ENCODE measurements around the gene LYPD5.

Gene LYPD5

DNA sequence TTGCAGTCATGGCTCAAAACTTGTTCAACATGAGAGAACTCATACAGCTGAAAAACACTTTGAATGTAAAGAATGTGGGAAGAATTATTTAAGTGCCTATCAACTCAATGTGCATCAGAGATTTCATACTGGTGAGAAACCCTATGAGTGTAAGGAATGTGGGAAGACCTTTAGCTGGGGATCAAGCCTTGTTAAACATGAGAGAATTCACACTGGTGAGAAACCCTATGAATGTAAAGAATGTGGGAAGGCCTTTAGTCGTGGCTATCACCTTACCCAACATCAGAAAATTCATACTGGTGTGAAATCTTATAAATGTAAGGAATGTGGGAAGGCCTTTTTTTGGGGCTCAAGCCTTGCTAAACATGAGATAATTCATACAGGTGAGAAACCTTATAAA is 45.0 kb upstream of the LYPD5 start:
- Histone ChIP-seq H3K79me2 (ENCODE audit: insufficient read depth, low read length) (no peaks in the 10 kb centered on the region), H3K27ac (ENCODE audit: low read length) (no peak overlapping the region), H3K4me2 (ENCODE audit: insufficient read depth, low read length) (no peak overlapping the region), H3K4me3 (ENCODE audit: low read depth in 1 of 2, low read length in 2 of 2) (no peak overlapping the region), H3K27me3 (ENCODE audit: insufficient read depth, low read length, poor library complexity) (no peaks in the 10 kb centered on the region), H2AFZ (ENCODE audit: low read depth, low read length) (no peak overlapping the region), H3K36me3 (ENCODE audit: insufficient read depth, low read length) (peaks cover 36% of the 10 kb centered on the region), H3K9ac (ENCODE audit: low read depth, low read length) (no peak overlapping the region), H3K9me3 (ENCODE audit: insufficient read depth, low read length, severe bottlenecking) (peaks cover 43% of the 10 kb centered on the region), H3K4me1 (ENCODE audit: insufficient read depth, low read length) (no peaks in the 10 kb centered on the region), H4K20me1 (ENCODE audit: insufficient read depth, low read length) (no peaks in the 10 kb centered on the region)
- ATAC-seq (ENCODE audit: insufficient read depth, low read depth) (no peak), DNase-seq (no peak)
- TF ChIP-seq, protein P1, sequence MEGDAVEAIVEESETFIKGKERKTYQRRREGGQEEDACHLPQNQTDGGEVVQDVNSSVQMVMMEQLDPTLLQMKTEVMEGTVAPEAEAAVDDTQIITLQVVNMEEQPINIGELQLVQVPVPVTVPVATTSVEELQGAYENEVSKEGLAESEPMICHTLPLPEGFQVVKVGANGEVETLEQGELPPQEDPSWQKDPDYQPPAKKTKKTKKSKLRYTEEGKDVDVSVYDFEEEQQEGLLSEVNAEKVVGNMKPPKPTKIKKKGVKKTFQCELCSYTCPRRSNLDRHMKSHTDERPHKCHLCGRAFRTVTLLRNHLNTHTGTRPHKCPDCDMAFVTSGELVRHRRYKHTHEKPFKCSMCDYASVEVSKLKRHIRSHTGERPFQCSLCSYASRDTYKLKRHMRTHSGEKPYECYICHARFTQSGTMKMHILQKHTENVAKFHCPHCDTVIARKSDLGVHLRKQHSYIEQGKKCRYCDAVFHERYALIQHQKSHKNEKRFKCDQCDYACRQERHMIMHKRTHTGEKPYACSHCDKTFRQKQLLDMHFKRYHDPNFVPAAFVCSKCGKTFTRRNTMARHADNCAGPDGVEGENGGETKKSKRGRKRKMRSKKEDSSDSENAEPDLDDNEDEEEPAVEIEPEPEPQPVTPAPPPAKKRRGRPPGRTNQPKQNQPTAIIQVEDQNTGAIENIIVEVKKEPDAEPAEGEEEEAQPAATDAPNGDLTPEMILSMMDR (IDR thresholded peaks at IDR 0.05; ENCODE audit: borderline replicate concordance, extremely low read depth, low read length, poor library complexity, severe bottlenecking) = no peak
- TF ChIP-seq EZH2 (IDR thresholded peaks at IDR 0.05; ENCODE audit: borderline replicate concordance, low read depth, low read length, severe bottlenecking) = no peak

GRCh38 chr19:43842007-43842406 is 39.8 kb upstream of the LYPD5 start:
- no peaks in the 10 kb centered on the region for H3K79me2 ChIP-seq (ENCODE audit: insufficient read depth, low read length)
- H3K9ac ChIP-seq (ENCODE audit: low read depth, low read length) = no peak overlapping the region
- H4K20me1 ChIP-seq (ENCODE audit: insufficient read depth, low read length) = no peaks in the 10 kb centered on the region
- DNase-seq (no peak), ATAC-seq (ENCODE audit: insufficient read depth, low read depth) (no peak)
- H3K4me1 ChIP-seq (ENCODE audit: insufficient read depth, low read length) = no peaks in the 10 kb centered on the region
- H3K4me3 ChIP-seq (ENCODE audit: low read depth in 1 of 2, low read length in 2 of 2) = no peak overlapping the region
- TF ChIP-seq, protein P1 (IDR thresholded peaks at IDR 0.05; ENCODE audit: borderline replicate concordance, extremely low read depth, low read length, poor library complexity, severe bottlenecking) = no peak
- no peak for TF ChIP-seq EZH2 (IDR thresholded peaks at IDR 0.05; ENCODE audit: borderline replicate concordance, low read depth, low read length, severe bottlenecking)
- peaks cover 55% of the 10 kb centered on the region for H3K9me3 ChIP-seq (ENCODE audit: insufficient read depth, low read length, severe bottlenecking)
- H3K36me3 ChIP-seq (ENCODE audit: insufficient read depth, low read length) = peaks cover 63% of the 10 kb centered on the region
- H3K27me3 ChIP-seq (ENCODE audit: insufficient read depth, low read length, poor library complexity) = no peaks in the 10 kb centered on the region
- H2AFZ ChIP-seq (ENCODE audit: low read depth, low read length) = no peak overlapping the region
- H3K27ac ChIP-seq (ENCODE audit: low read length) = no peak overlapping the region
- no peak overlapping the region for H3K4me2 ChIP-seq (ENCODE audit: insufficient read depth, low read length)

- Histone ChIP-seq H3K9ac (ENCODE audit: low read depth, low read length) (no peak overlapping the region), H3K4me3 (ENCODE audit: low read depth in 1 of 2, low read length in 2 of 2) (no peak overlapping the region), H3K9me3 (ENCODE audit: insufficient read depth, low read length, severe bottlenecking) (peaks cover 46% of the 10 kb centered on the region), H3K27me3 (ENCODE audit: insufficient read depth, low read length, poor library complexity) (no peaks in the 10 kb centered on the region), H3K79me2 (ENCODE audit: insufficient read depth, low read length) (no peaks in the 10 kb centered on the region), H2AFZ (ENCODE audit: low read depth, low read length) (no peak overlapping the region), H3K27ac (ENCODE audit: low read length) (no peak overlapping the region), H4K20me1 (ENCODE audit: insufficient read depth, low read length) (no peaks in the 10 kb centered on the region), H3K36me3 (ENCODE audit: insufficient read depth, low read length) (peaks cover 63% of the 10 kb centered on the region), H3K4me1 (ENCODE audit: insufficient read depth, low read length) (no peaks in the 10 kb centered on the region), H3K4me2 (ENCODE audit: insufficient read depth, low read length) (no peak overlapping the region)
- TF ChIP-seq, protein P1 (IDR thresholded peaks at IDR 0.05; ENCODE audit: borderline replicate concordance, extremely low read depth, low read length, poor library complexity, severe bottlenecking) = no peak
- TF ChIP-seq EZH2 (IDR thresholded peaks at IDR 0.05; ENCODE audit: borderline replicate concordance, low read depth, low read length, severe bottlenecking) = no peak
- no peak for ATAC-seq (ENCODE audit: insufficient read depth, low read depth)
- no peak for DNase-seq
Measured at GRCh38 chr19:43839139-43839538, 36.9 kb upstream of the LYPD5 start.

Measured in DND-41 (cell line).